GM23338 (cell line): ENCODE measurements around the gene CYP4B1.

ENCODE experiments used
- CREB1 ChIP-seq: fragments of 250-450 bp; sonication (Bioruptor Pico); IDR thresholded peaks from 2 replicates; pipeline ENCODE4 v1.5.0; 2020; ENCODE audit warnings: low read depth, mild to moderate bottlenecking, moderate library complexity
- EZH2 ChIP-seq: fragments of 200-600 bp; sonication (generic); IDR thresholded peaks from one replicate; pipeline ENCODE4 v1.8.0; 2017; ENCODE audit warnings: antibody characterized with exemption, mild to moderate bottlenecking, low read depth; ENCODE audit not compliant: unreplicated experiment
- NANOG ChIP-seq: IDR thresholded peaks from 2 replicates; pipeline ENCODE4 v1.6.1; 2016; ENCODE audit warnings: antibody characterized with exemption, borderline replicate concordance
- POLR2AphosphoS5 ChIP-seq: IDR thresholded peaks from 2 replicates; pipeline ENCODE4 v1.6.1; 2016; ENCODE audit warnings: antibody characterized with exemption, low read depth
- TF ChIP-seq, protein P1 (sequence below), 2 experiments: fragments of 200-600 bp in 1 of 2; sonication (generic) in 1 of 2; conservative IDR thresholded peaks; 2 replicates each; pipeline versions ENCODE4 v1.5.1 to v1.6.1; 2016 to 2017; ENCODE audit warnings: antibody characterized with exemption in 2 of 2, low read depth in 2 of 2, mild to moderate bottlenecking in 2 of 2, moderate library complexity in 1 of 2
- TF ChIP-seq, protein P2 (sequence below): IDR thresholded peaks from 2 replicates; pipeline ENCODE4 v1.6.1; 2016; ENCODE audit warnings: antibody characterized with exemption

DNA sequence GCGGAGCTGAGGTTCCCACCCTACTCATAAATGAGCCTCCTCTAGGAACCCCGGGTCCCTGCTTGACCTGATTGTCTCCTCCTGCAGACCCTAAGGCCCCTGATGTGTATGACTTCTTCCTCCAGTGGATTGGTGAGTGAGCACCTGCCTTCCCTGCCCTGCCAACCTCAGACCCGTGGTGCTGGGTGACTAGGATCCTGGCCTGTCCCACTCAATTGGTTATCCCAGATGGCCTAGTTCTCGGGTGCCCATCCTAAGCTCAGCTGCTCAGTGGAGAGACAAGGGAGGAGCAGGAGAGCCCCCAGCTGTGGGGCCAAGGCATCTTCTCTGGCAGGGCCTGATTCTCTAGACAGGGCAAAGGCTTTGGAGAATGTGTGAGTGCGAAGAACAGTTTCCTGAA lies 12.2 kb downstream of the CYP4B1 start:
- TF ChIP-seq, protein P1, sequence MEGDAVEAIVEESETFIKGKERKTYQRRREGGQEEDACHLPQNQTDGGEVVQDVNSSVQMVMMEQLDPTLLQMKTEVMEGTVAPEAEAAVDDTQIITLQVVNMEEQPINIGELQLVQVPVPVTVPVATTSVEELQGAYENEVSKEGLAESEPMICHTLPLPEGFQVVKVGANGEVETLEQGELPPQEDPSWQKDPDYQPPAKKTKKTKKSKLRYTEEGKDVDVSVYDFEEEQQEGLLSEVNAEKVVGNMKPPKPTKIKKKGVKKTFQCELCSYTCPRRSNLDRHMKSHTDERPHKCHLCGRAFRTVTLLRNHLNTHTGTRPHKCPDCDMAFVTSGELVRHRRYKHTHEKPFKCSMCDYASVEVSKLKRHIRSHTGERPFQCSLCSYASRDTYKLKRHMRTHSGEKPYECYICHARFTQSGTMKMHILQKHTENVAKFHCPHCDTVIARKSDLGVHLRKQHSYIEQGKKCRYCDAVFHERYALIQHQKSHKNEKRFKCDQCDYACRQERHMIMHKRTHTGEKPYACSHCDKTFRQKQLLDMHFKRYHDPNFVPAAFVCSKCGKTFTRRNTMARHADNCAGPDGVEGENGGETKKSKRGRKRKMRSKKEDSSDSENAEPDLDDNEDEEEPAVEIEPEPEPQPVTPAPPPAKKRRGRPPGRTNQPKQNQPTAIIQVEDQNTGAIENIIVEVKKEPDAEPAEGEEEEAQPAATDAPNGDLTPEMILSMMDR (conservative IDR thresholded peaks at IDR 0.05; ENCODE audit: low read depth in 2 of 2) = no peak
- TF ChIP-seq POLR2AphosphoS5 = no peak
- no peak for TF ChIP-seq EZH2
- TF ChIP-seq, protein P2, sequence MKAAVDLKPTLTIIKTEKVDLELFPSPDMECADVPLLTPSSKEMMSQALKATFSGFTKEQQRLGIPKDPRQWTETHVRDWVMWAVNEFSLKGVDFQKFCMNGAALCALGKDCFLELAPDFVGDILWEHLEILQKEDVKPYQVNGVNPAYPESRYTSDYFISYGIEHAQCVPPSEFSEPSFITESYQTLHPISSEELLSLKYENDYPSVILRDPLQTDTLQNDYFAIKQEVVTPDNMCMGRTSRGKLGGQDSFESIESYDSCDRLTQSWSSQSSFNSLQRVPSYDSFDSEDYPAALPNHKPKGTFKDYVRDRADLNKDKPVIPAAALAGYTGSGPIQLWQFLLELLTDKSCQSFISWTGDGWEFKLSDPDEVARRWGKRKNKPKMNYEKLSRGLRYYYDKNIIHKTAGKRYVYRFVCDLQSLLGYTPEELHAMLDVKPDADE = no peak
- no peak for TF ChIP-seq CREB1 (CRISPR knock-in tag)
- TF ChIP-seq NANOG = no peak
